Smooth muscle cell (in vitro differentiated cells): ENCODE results near the gene TXNIP. TPM values are rescaled to one million over a fixed set of nuclear protein-coding genes. Genes with fewer than 3 reads are reported as not detected.

Experiments used
- DNase-seq: peaks from one replicate; lab custom pipeline; 2025; ENCODE audit not compliant: unreplicated experiment; lab: John Stamatoyannopoulos, UW
- H2AFZ ChIP-seq: fragments of 200-600 bp; sonication (generic); 2 replicates; pipeline ENCODE4 v1.6.0; 2016; ENCODE audit warnings: antibody characterized with exemption, low read depth, mild to moderate bottlenecking
- H3F3A ChIP-seq: fragments of 200-600 bp; sonication (generic); 2 replicates; pipeline ENCODE4 v1.6.0; 2017; ENCODE audit warnings: antibody characterized with exemption, low read depth
- H3K27ac ChIP-seq: fragments of 200-600 bp; sonication (generic); 2 replicates; pipeline ENCODE4 v1.5.1; 2016; ENCODE audit warnings: low read depth, mild to moderate bottlenecking
- H3K27me3 ChIP-seq: fragments of 200-600 bp; sonication (generic); 2 replicates; pipeline ENCODE4 v1.6.1; 2016; ENCODE audit warnings: low read depth, mild to moderate bottlenecking
- H3K36me3 ChIP-seq: fragments of 200-600 bp; sonication (generic); 2 replicates; pipeline ENCODE4 v1.5.1; 2016; ENCODE audit warnings: low read depth
- H3K4me1 ChIP-seq: fragments of 200-600 bp; sonication (generic); 2 replicates; pipeline ENCODE4 v1.5.1; 2016; ENCODE audit warnings: low read depth
- H3K4me2 ChIP-seq: fragments of 200-600 bp; sonication (generic); 2 replicates; pipeline ENCODE4 v1.6.0; 2016; ENCODE audit warnings: mild to moderate bottlenecking
- H3K4me3 ChIP-seq: fragments of 200-600 bp; sonication (generic); 2 replicates; pipeline ENCODE4 v1.5.1; 2016; ENCODE audit warnings: mild to moderate bottlenecking
- H3K79me2 ChIP-seq: fragments of 200-600 bp; sonication (generic); 2 replicates; pipeline ENCODE4 v1.6.0; 2016; ENCODE audit warnings: low read depth, mild to moderate bottlenecking
- H3K9ac ChIP-seq: fragments of 200-600 bp; sonication (generic); 2 replicates; pipeline ENCODE4 v1.6.0; 2016; ENCODE audit warnings: low read depth
- H3K9me3 ChIP-seq: fragments of 200-600 bp; sonication (generic); replicated peaks from 2 replicates; pipeline ENCODE4 v1.5.1; 2016; ENCODE audit warnings: low read depth
- H4K20me1 ChIP-seq: fragments of 200-600 bp; sonication (generic); 2 replicates; pipeline ENCODE4 v1.6.0; 2016; ENCODE audit warnings: low read depth
- CTCF ChIP-seq: fragments of 200-600 bp; sonication (generic); IDR thresholded peaks from 2 replicates; pipeline ENCODE4 v1.5.1; 2017; ENCODE audit warnings: borderline replicate concordance, mild to moderate bottlenecking, antibody characterized with exemption; ENCODE audit not compliant: insufficient read depth, poor library complexity, severe bottlenecking
- WGBS: methylation state at CpG from one replicate; pipeline ENCODE4 v1.1.7; 2016; ENCODE audit warnings: low lambda C conversion rate; 5-methylcytosine and 5-hydroxymethylcytosine counted together
- polyA plus RNA-seq: library from polyadenylated mRNA; unstranded; fragments of >200 nt; fragmentation: Nextera tagmentation; extraction: Ambion mirVana; gene quantifications from 2 replicates; pipeline ENCODE4 v1.2.1, GENCODE V29; 2016
- total RNA-seq: library from RNA; depleted of rRNA; stranded (reverse); fragments of >200 nt; gene quantifications from 2 replicates; pipeline ENCODE4 v1.2.3, GENCODE V29; 2014

TXNIP gene
- total and polyA plus RNA-seq, 2 experiments from 2014 or later, result 206 to 384 TPM

- 100% methylated on average over 1 of the region's 1 CpG for WGBS
- Histone ChIP-seq H3K79me2 (no peaks in the 10 kb centered on the region), H3K9ac (no peak overlapping the region), H3K9me3 (no peaks in the 10 kb centered on the region), H3K27me3 (no peaks in the 10 kb centered on the region), H3K4me1 (peaks cover 30% of the 10 kb centered on the region), H3K27ac (no peak overlapping the region), H3K4me3 (no peak overlapping the region), H4K20me1 (no peaks in the 10 kb centered on the region), H2AFZ (no peak overlapping the region), H3K36me3 (no peaks in the 10 kb centered on the region), H3K4me2 (no peak overlapping the region), H3F3A (peaks cover 17% of the 10 kb centered on the region)
- no peak for TF ChIP-seq CTCF
- DNase-seq, result no peak
Measured at GRCh38 chr1:145983206-145983675, 13.1 kb downstream of the TXNIP start.

GRCh38 chr1:145982010-145982723, 14.2 kb downstream of the TXNIP start:
- Histone ChIP-seq H3F3A (peaks cover 21% of the 10 kb centered on the region), H3K36me3 (no peaks in the 10 kb centered on the region), H3K4me2 (no peak overlapping the region), H3K4me1 (peaks cover 37% of the 10 kb centered on the region), H3K27me3 (no peaks in the 10 kb centered on the region), H3K27ac (no peak overlapping the region), H3K9ac (no peak overlapping the region), H2AFZ (no peak overlapping the region), H3K79me2 (no peaks in the 10 kb centered on the region), H3K9me3 (no peaks in the 10 kb centered on the region), H3K4me3 (no peak overlapping the region), H4K20me1 (no peaks in the 10 kb centered on the region)
- TF ChIP-seq CTCF, result no peak
- no peak for DNase-seq
- WGBS, result 75% methylated on average over 6 of the region's 6 CpGs

- no peak overlapping the region for H3K4me3 ChIP-seq
- peaks cover 15% of the 10 kb centered on the region for H3F3A ChIP-seq
- no peaks in the 10 kb centered on the region for H4K20me1 ChIP-seq
- 100% methylated on average over 1 of the region's 1 CpG for WGBS
- H3K9ac ChIP-seq, result peak overlapping the region; percentile 77
- H3K4me1 ChIP-seq, result peaks cover 29% of the 10 kb centered on the region
- no peaks in the 10 kb centered on the region for H3K9me3 ChIP-seq
- H2AFZ ChIP-seq, result no peak overlapping the region
- H3K27ac ChIP-seq, result peak overlapping the region; percentile 99
- no peak for DNase-seq
- no peaks in the 10 kb centered on the region for H3K36me3 ChIP-seq
- H3K79me2 ChIP-seq, result no peaks in the 10 kb centered on the region
- TF ChIP-seq CTCF, result no peak
- no peaks in the 10 kb centered on the region for H3K27me3 ChIP-seq
- peak overlapping the region; percentile 64 for H3K4me2 ChIP-seq
Measured at GRCh38 chr1:145980457-145980994, 15.9 kb downstream of the TXNIP start.
